ENCODE data around the gene GTPBP10. TPM values are rescaled to one million over a fixed set of nuclear protein-coding genes. Genes with fewer than 3 reads are reported as not detected.
A peak's percentile ranks its signal among the peaks of the same experiment; 100 is the strongest.
"Not testable (repeated sequence)": the region's sequence is repeated elsewhere in the genome, so short reads cannot be mapped to it uniquely, and the experiment has no call there.

Gene GTPBP10
- total RNA-seq, 1 experiment from 2014 or later: 26.8 TPM

- no peaks in the 10 kb centered on the region for H3K4me1 ChIP-seq (ENCODE audit: low read length)
- no peak overlapping the region for H3K27ac ChIP-seq (ENCODE audit: low read length)
- H2AFZ ChIP-seq (ENCODE audit: low read length): no peak overlapping the region
- 0 out of 2 replicates have a peak, but pooled peaks cover 2% of the 10 kb centered on the region for H3K27me3 ChIP-seq (ENCODE audit: low read length)
- no peak overlapping the region for H3K4me2 ChIP-seq (ENCODE audit: low read depth, low read length, poor library complexity, severe bottlenecking)
- H4K20me1 ChIP-seq (ENCODE audit: insufficient read depth, low read depth, low read length): no peaks in the 10 kb centered on the region
- H3K4me3 ChIP-seq (ENCODE audit: low read length): no peak overlapping the region
- no peak overlapping the region for H3K9ac ChIP-seq (ENCODE audit: low read length)
- no peak for DNase-seq
- no peaks in the 10 kb centered on the region for H3K36me3 ChIP-seq (ENCODE audit: insufficient read depth, low read length)
- no peaks in the 10 kb centered on the region for H3K9me3 ChIP-seq (ENCODE audit: low read length)
- no peaks in the 10 kb centered on the region for H3K9me2 ChIP-seq (replicated peaks; ENCODE audit: insufficient read depth, low read length)
- H3K79me2 ChIP-seq (ENCODE audit: low read length): no peaks in the 10 kb centered on the region
Observed at GRCh38 chr7:90320418-90320800, 26.1 kb upstream of the GTPBP10 start.

GRCh38 chr7:90320801-90321494, 25.6 kb upstream of the GTPBP10 start, which contains the start of gene FAM237B:
TSS of gene FAM237B (minus strand) at chr7:90321304. CDS start at chr7:90319748, 1,556 bp downstream.
- Histone ChIP-seq H3K9me3 (ENCODE audit: low read length) (no peaks in the 10 kb centered on the region), H3K27me3 (ENCODE audit: low read length) (0 out of 2 replicates have a peak, but pooled peaks cover 2% of the 10 kb centered on the region), H3K79me2 (ENCODE audit: low read length) (no peaks in the 10 kb centered on the region), H3K9me2 (replicated peaks; ENCODE audit: insufficient read depth, low read length) (no peaks in the 10 kb centered on the region), H3K4me1 (ENCODE audit: low read length) (no peaks in the 10 kb centered on the region), H3K36me3 (ENCODE audit: insufficient read depth, low read length) (no peaks in the 10 kb centered on the region), H3K4me2 (ENCODE audit: low read depth, low read length, poor library complexity, severe bottlenecking) (no peak within 1 kb of the TSS), H2AFZ (ENCODE audit: low read length) (no peak within 1 kb of the TSS), H4K20me1 (ENCODE audit: insufficient read depth, low read depth, low read length) (no peaks in the 10 kb centered on the region), H3K4me3 (ENCODE audit: low read length) (no peak within 1 kb of the TSS), H3K9ac (ENCODE audit: low read length) (no peak within 1 kb of the TSS), H3K27ac (ENCODE audit: low read length) (no peak within 1 kb of the TSS)
- DNase-seq: no peak

- Histone ChIP-seq H3K4me1 (ENCODE audit: low read length) (no peaks in the 10 kb centered on the region), H4K20me1 (ENCODE audit: insufficient read depth, low read depth, low read length) (no peaks in the 10 kb centered on the region), H2AFZ (ENCODE audit: low read length) (no peak overlapping the region), H3K9ac (ENCODE audit: low read length) (no peak overlapping the region), H3K4me2 (ENCODE audit: low read depth, low read length, poor library complexity, severe bottlenecking) (no peak overlapping the region), H3K9me3 (ENCODE audit: low read length) (no peaks in the 10 kb centered on the region), H3K27me3 (ENCODE audit: low read length) (0 out of 2 replicates have a peak, but pooled peaks cover 2% of the 10 kb centered on the region), H3K27ac (ENCODE audit: low read length) (no peak overlapping the region), H3K9me2 (replicated peaks; ENCODE audit: insufficient read depth, low read length) (no peaks in the 10 kb centered on the region), H3K4me3 (ENCODE audit: low read length) (no peak overlapping the region), H3K79me2 (ENCODE audit: low read length) (no peaks in the 10 kb centered on the region), H3K36me3 (ENCODE audit: insufficient read depth, low read length) (no peaks in the 10 kb centered on the region)
- no peak for DNase-seq
Observed at GRCh38 chr7:90322837-90323236, 23.7 kb upstream of the GTPBP10 start.

GRCh38 chr7:90326500-90326899, 20.0 kb upstream of the GTPBP10 start:
- H3K9ac ChIP-seq (ENCODE audit: low read length): no peak overlapping the region
- H3K4me2 ChIP-seq (ENCODE audit: low read depth, low read length, poor library complexity, severe bottlenecking): no peak overlapping the region
- H3K27me3 ChIP-seq (ENCODE audit: low read length): 0 out of 2 replicates have a peak, but pooled peaks cover 2% of the 10 kb centered on the region
- H4K20me1 ChIP-seq (ENCODE audit: insufficient read depth, low read depth, low read length): no peaks in the 10 kb centered on the region
- H3K79me2 ChIP-seq (ENCODE audit: low read length): no peaks in the 10 kb centered on the region
- H2AFZ ChIP-seq (ENCODE audit: low read length): no peak overlapping the region
- no peaks in the 10 kb centered on the region for H3K4me1 ChIP-seq (ENCODE audit: low read length)
- H3K4me3 ChIP-seq (ENCODE audit: low read length): no peak overlapping the region
- H3K9me3 ChIP-seq (ENCODE audit: low read length): no peaks in the 10 kb centered on the region
- DNase-seq: no peak
- H3K36me3 ChIP-seq (ENCODE audit: insufficient read depth, low read length): no peaks in the 10 kb centered on the region
- no peak overlapping the region for H3K27ac ChIP-seq (ENCODE audit: low read length)
- no peaks in the 10 kb centered on the region for H3K9me2 ChIP-seq (replicated peaks; ENCODE audit: insufficient read depth, low read length)

GRCh38 chr7:90334193-90334843, 12.2 kb upstream of the GTPBP10 start:
- Histone ChIP-seq H3K9me3 (ENCODE audit: low read length) (no peaks in the 10 kb centered on the region; the same call in 1 of the 2 replicates), H2AFZ (ENCODE audit: low read length) (no peak overlapping the region), H3K36me3 (ENCODE audit: insufficient read depth, low read length) (no peaks in the 10 kb centered on the region), H3K4me3 (ENCODE audit: low read length) (no peak overlapping the region), H3K9ac (ENCODE audit: low read length) (no peak overlapping the region), H3K4me2 (ENCODE audit: low read depth, low read length, poor library complexity, severe bottlenecking) (no peak overlapping the region), H3K79me2 (ENCODE audit: low read length) (no peaks in the 10 kb centered on the region), H3K27ac (ENCODE audit: low read length) (no peak overlapping the region), H4K20me1 (ENCODE audit: insufficient read depth, low read depth, low read length) (no peaks in the 10 kb centered on the region), H3K9me2 (replicated peaks; ENCODE audit: insufficient read depth, low read length) (no peaks in the 10 kb centered on the region), H3K4me1 (ENCODE audit: low read length) (no peaks in the 10 kb centered on the region), H3K27me3 (ENCODE audit: low read length) (no peaks in the 10 kb centered on the region)
- no peak for DNase-seq

GRCh38 chr7:90334926-90335325, 11.6 kb upstream of the GTPBP10 start:
- not testable (repeated sequence) for H2AFZ ChIP-seq (ENCODE audit: low read length); H3K9me2 ChIP-seq (replicated peaks; ENCODE audit: insufficient read depth, low read length)

GRCh38 chr7:90337106-90337505, 9.4 kb upstream of the GTPBP10 start:
- no peak overlapping the region for H3K9ac ChIP-seq (ENCODE audit: low read length)
- H2AFZ ChIP-seq (ENCODE audit: low read length): no peak overlapping the region
- no peaks in the 10 kb centered on the region for H3K27me3 ChIP-seq (ENCODE audit: low read length)

More at GRCh38 chr7:90334926-90335325, 11.6 kb upstream of the GTPBP10 start:
- H3K9ac ChIP-seq (ENCODE audit: low read length); H3K36me3 ChIP-seq (ENCODE audit: insufficient read depth, low read length); H3K4me1 ChIP-seq (ENCODE audit: low read length); H3K4me2 ChIP-seq (ENCODE audit: low read depth, low read length, poor library complexity, severe bottlenecking); H3K79me2 ChIP-seq (ENCODE audit: low read length); H3K27me3 ChIP-seq (ENCODE audit: low read length); H4K20me1 ChIP-seq (ENCODE audit: insufficient read depth, low read depth, low read length); H3K4me3 ChIP-seq (ENCODE audit: low read length); H3K27ac ChIP-seq (ENCODE audit: low read length); DNase-seq; H3K9me3 ChIP-seq (ENCODE audit: low read length): not testable (repeated sequence)

GRCh38 chr7:90345016-90345415, 1.5 kb upstream of the GTPBP10 start:
- Histone ChIP-seq H3K9me3 (ENCODE audit: low read length) (no peaks in the 10 kb centered on the region), H3K9ac (ENCODE audit: low read length) (no peak overlapping the region)

More at GRCh38 chr7:90337106-90337505, 9.4 kb upstream of the GTPBP10 start:
- DNase-seq: no peak
- Histone ChIP-seq H3K79me2 (ENCODE audit: low read length) (no peaks in the 10 kb centered on the region), H3K36me3 (ENCODE audit: insufficient read depth, low read length) (no peaks in the 10 kb centered on the region), H3K4me1 (ENCODE audit: low read length) (no peaks in the 10 kb centered on the region), H3K4me3 (ENCODE audit: low read length) (no peak overlapping the region), H3K9me2 (replicated peaks; ENCODE audit: insufficient read depth, low read length) (no peaks in the 10 kb centered on the region), H3K4me2 (ENCODE audit: low read depth, low read length, poor library complexity, severe bottlenecking) (no peak overlapping the region), H4K20me1 (ENCODE audit: insufficient read depth, low read depth, low read length) (no peaks in the 10 kb centered on the region), H3K9me3 (ENCODE audit: low read length) (no peaks in the 10 kb centered on the region; the same call in 1 of the 2 replicates), H3K27ac (ENCODE audit: low read length) (no peak overlapping the region)

More at GRCh38 chr7:90345016-90345415, 1.5 kb upstream of the GTPBP10 start:
- no peak for DNase-seq
- H3K4me1 ChIP-seq (ENCODE audit: low read length): peaks cover 14% of the 10 kb centered on the region
- peak overlapping the region; percentile 71; the same call in 1 of the 2 replicates for H2AFZ ChIP-seq (ENCODE audit: low read length)
- peaks cover 34% of the 10 kb centered on the region for H3K79me2 ChIP-seq (ENCODE audit: low read length)
- no peak overlapping the region for H3K4me3 ChIP-seq (ENCODE audit: low read length)
- no peak overlapping the region for H3K27ac ChIP-seq (ENCODE audit: low read length)
- H3K27me3 ChIP-seq (ENCODE audit: low read length): no peaks in the 10 kb centered on the region
- H3K36me3 ChIP-seq (ENCODE audit: insufficient read depth, low read length): peaks cover 18% of the 10 kb centered on the region
- no peaks in the 10 kb centered on the region for H3K9me2 ChIP-seq (replicated peaks; ENCODE audit: insufficient read depth, low read length)
- H4K20me1 ChIP-seq (ENCODE audit: insufficient read depth, low read depth, low read length): no peaks in the 10 kb centered on the region; the same call in 1 of the 2 replicates
- no peak overlapping the region for H3K4me2 ChIP-seq (ENCODE audit: low read depth, low read length, poor library complexity, severe bottlenecking)
